ENCODE results near the gene INSR. TPM values are rescaled to one million over a fixed set of nuclear protein-coding genes. Genes with fewer than 3 reads are reported as not detected.
A peak's percentile ranks its signal among the peaks of the same experiment; 100 is the strongest.

INSR gene
- total and polyA plus RNA-seq, 10 of the 15 experiments (the other 5 are each of a cell fraction or from before 2014, with no cell fraction given): 4.2 to 34.9 (median 13.6) TPM

DNA sequence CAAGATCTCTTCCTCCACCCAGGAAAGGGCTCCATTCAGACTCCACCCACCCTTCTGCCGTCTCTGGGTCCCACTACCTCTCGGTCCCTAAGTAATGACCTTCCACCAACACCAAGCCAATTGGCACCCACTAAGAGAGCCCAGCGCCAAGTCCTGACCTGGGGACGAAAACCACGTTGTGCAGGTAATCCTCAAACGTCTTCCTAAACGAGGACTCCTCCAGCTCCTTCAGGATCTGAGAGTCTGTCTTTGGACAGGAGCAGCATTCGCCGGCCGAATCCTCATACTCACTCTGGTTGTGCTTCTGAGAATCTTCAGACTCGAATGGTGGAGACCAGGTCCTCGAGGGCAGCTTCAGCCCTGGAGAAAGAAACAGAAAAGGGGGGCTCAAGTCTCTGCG lies 141.6 kb downstream of the INSR start:
- Histone ChIP-seq H2AFZ (ENCODE audit: control insufficient read depth, low read depth, low read length) (no peak overlapping the region), H3K27me3 (replicated peaks in 1 of 2; ENCODE audit: control insufficient read depth in 2 of 2, insufficient read depth in 2 of 2, low read length in 1 of 2) (no peaks in the 10 kb centered on the region), H3K9me3 (replicated peaks; ENCODE audit: control insufficient read depth, insufficient read depth, low read length) (no peaks in the 10 kb centered on the region), H4K20me1 (ENCODE audit: control insufficient read depth, insufficient read depth) (no peaks in the 10 kb centered on the region), H3K4me3 (no peak overlapping the region), H3K79me2 (ENCODE audit: control insufficient read depth, insufficient read depth, low read length) (no peaks in the 10 kb centered on the region), H3K4me1 (ENCODE audit: control insufficient read depth, insufficient read depth, low read length) (no peaks in the 10 kb centered on the region), H3K4me2 (ENCODE audit: control insufficient read depth, insufficient read depth) (no peak overlapping the region), H3K27ac (ENCODE audit: control insufficient read depth, insufficient read depth) (no peak overlapping the region), H3K36me3 (ENCODE audit: control insufficient read depth in 2 of 2, insufficient read depth in 2 of 2, low read length in 1 of 2) (peaks cover 0 to 6% of the 10 kb centered on the region in 2 experiments; a peak in 3 of 4 replicates), H3K9ac (ENCODE audit: control insufficient read depth, insufficient read depth, low read length) (no peak overlapping the region)
- CTCF ChIA-PET: interaction anchor here (1.1 kb wide), 1 partner anchor 173 kb away, joined by 5 read pairs; no protein-coding TSS in a partner anchor
- in situ Hi-C loops (cut with MboI): no loop called here
- no peak for ATAC-seq
- no peak for FAIRE-seq
- RAD21 ChIA-PET (ENCODE audit: unreplicated experiment): interaction anchor here (0.6 to 1.0 kb wide), 2 partner anchors 105 to 142 kb away, joined by 3 read pairs; partner anchors contain the start of gene INSR
- DNase-seq (ENCODE audit: low read depth, low spot score): no peak
- SMC1A ChIA-PET (ENCODE audit: uncharacterized antibody, unreplicated experiment): interaction anchor here (0.7 kb wide), 1 partner anchor 23 kb away, joined by 3 read pairs; no protein-coding TSS in a partner anchor
- POLR2A ChIA-PET: interaction anchor here (0.9 kb wide), 1 partner anchor 25 kb away, joined by 3 read pairs; no protein-coding TSS in a partner anchor
- TF ChIP-seq, protein P1, sequence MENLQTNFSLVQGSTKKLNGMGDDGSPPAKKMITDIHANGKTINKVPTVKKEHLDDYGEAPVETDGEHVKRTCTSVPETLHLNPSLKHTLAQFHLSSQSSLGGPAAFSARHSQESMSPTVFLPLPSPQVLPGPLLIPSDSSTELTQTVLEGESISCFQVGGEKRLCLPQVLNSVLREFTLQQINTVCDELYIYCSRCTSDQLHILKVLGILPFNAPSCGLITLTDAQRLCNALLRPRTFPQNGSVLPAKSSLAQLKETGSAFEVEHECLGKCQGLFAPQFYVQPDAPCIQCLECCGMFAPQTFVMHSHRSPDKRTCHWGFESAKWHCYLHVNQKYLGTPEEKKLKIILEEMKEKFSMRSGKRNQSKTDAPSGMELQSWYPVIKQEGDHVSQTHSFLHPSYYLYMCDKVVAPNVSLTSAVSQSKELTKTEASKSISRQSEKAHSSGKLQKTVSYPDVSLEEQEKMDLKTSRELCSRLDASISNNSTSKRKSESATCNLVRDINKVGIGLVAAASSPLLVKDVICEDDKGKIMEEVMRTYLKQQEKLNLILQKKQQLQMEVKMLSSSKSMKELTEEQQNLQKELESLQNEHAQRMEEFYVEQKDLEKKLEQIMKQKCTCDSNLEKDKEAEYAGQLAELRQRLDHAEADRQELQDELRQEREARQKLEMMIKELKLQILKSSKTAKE (IDR thresholded peaks at IDR 0.05; ENCODE audit: low read depth, poor library complexity, severe bottlenecking): no peak
- TF ChIP-seq, protein P2, sequence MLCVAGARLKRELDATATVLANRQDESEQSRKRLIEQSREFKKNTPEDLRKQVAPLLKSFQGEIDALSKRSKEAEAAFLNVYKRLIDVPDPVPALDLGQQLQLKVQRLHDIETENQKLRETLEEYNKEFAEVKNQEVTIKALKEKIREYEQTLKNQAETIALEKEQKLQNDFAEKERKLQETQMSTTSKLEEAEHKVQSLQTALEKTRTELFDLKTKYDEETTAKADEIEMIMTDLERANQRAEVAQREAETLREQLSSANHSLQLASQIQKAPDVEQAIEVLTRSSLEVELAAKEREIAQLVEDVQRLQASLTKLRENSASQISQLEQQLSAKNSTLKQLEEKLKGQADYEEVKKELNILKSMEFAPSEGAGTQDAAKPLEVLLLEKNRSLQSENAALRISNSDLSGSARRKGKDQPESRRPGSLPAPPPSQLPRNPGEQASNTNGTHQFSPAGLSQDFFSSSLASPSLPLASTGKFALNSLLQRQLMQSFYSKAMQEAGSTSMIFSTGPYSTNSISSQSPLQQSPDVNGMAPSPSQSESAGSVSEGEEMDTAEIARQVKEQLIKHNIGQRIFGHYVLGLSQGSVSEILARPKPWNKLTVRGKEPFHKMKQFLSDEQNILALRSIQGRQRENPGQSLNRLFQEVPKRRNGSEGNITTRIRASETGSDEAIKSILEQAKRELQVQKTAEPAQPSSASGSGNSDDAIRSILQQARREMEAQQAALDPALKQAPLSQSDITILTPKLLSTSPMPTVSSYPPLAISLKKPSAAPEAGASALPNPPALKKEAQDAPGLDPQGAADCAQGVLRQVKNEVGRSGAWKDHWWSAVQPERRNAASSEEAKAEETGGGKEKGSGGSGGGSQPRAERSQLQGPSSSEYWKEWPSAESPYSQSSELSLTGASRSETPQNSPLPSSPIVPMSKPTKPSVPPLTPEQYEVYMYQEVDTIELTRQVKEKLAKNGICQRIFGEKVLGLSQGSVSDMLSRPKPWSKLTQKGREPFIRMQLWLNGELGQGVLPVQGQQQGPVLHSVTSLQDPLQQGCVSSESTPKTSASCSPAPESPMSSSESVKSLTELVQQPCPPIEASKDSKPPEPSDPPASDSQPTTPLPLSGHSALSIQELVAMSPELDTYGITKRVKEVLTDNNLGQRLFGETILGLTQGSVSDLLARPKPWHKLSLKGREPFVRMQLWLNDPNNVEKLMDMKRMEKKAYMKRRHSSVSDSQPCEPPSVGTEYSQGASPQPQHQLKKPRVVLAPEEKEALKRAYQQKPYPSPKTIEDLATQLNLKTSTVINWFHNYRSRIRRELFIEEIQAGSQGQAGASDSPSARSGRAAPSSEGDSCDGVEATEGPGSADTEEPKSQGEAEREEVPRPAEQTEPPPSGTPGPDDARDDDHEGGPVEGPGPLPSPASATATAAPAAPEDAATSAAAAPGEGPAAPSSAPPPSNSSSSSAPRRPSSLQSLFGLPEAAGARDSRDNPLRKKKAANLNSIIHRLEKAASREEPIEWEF (IDR thresholded peaks at IDR 0.05; ENCODE audit: insufficient replicate concordance, low read depth, low read length): no peak
- TF ChIP-seq IKZF1 (conservative IDR thresholded peaks at IDR 0.05): 0 out of 2 replicates have a peak, but pooled peaks have one; percentile 17
- 88% methylated on average over 13 of the region's 13 CpGs for WGBS (ENCODE audit: insufficient coverage, insufficient replicate concordance, low lambda C conversion rate, missing lambda C conversion rate)
- intact Hi-C loops (cut with micrococcal nuclease; ENCODE audit: unreplicated experiment): no loop called here
- no TSS peak for BruUV-seq (replicated peaks)

Measured in GM12878 (cell line).